ENCODE results near the gene KIF13A.

DNA sequence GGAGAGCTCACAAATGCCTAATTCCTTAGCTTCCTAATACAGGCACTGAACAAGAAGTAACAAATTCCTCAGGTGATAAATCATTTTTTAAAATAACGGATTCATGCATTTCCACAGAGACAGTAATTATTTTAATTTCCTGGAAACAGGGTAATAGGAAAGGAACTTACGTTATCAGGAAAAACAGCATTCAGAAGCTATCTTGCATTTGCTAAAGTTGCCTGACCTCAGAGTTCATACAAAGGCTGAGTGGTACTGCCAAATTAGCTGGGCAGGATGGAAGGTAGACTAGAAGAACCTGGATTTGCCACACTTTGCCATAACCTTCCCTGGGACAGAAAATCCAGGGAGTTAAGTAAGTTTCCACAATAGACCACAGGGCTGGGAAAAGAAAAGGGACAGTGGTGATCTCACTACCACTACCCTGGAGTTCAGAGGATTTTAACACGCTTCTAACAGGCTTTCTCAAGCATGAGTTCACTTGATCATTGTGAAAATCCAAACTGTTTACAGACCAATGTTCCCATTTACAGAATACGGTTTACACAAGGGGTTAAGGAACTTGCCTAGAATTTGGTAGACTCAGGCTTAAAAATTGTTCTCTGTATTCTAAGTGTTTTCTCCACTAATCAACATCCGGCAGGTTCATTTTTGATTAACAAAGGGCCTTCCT is 57.0 kb downstream of the KIF13A start:
- TF ChIP-seq, protein P1, sequence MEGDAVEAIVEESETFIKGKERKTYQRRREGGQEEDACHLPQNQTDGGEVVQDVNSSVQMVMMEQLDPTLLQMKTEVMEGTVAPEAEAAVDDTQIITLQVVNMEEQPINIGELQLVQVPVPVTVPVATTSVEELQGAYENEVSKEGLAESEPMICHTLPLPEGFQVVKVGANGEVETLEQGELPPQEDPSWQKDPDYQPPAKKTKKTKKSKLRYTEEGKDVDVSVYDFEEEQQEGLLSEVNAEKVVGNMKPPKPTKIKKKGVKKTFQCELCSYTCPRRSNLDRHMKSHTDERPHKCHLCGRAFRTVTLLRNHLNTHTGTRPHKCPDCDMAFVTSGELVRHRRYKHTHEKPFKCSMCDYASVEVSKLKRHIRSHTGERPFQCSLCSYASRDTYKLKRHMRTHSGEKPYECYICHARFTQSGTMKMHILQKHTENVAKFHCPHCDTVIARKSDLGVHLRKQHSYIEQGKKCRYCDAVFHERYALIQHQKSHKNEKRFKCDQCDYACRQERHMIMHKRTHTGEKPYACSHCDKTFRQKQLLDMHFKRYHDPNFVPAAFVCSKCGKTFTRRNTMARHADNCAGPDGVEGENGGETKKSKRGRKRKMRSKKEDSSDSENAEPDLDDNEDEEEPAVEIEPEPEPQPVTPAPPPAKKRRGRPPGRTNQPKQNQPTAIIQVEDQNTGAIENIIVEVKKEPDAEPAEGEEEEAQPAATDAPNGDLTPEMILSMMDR (conservative IDR thresholded peaks at IDR 0.05; ENCODE audit: low read depth in 2 of 2): no peak
- no peak for TF ChIP-seq EZH2 (IDR thresholded peaks at IDR 0.05; ENCODE audit: low read depth, unreplicated experiment)
- no peak for TF ChIP-seq POLR2AphosphoS5 (IDR thresholded peaks at IDR 0.05; ENCODE audit: low read depth)

All from GM23338 (cell line).